Psoas muscle (tissue), 8 donors: Measurements from ENCODE around the gene C4orf36. TPM values are rescaled to one million over a fixed set of nuclear protein-coding genes. Genes with fewer than 3 reads are reported as not detected.

Source experiments
- ATAC-seq, 4 donors: fragments of 200-7000 bp; cut with Tn5 transposase; one replicate each; pipeline ENCODE4 v1.9.1; 2020; ENCODE audit warnings: moderate library complexity in 3 of 4, mild to moderate bottlenecking in 2 of 4
- DNase-seq, 2 donors: peaks; one replicate each; pipeline ENCODE4 v3.0.0-alpha.2; 2020
- H3K27ac ChIP-seq: fragments of 200-600 bp; one replicate; pipeline ENCODE4 v1.8.0; 2022
- H3K27me3 ChIP-seq, 3 donors: fragments of 200-600 bp in 1 of 3; one replicate each; pipeline versions ENCODE4 v1.6.1 to v1.8.0; 2013 to 2022; ENCODE audit warnings: low read length in 2 of 3, mild to moderate bottlenecking in 2 of 3, moderate library complexity in 1 of 3; ENCODE audit not compliant: insufficient read depth in 3 of 3
- H3K36me3 ChIP-seq, 2 donors: fragments of 200-600 bp in 1 of 2; one replicate each; pipeline versions ENCODE4 v1.6.1 to v1.8.0; 2013 to 2022; ENCODE audit warnings: low read depth in 1 of 2, mild to moderate bottlenecking in 1 of 2, moderate library complexity in 1 of 2; ENCODE audit not compliant: insufficient read depth in 1 of 2
- H3K4me1 ChIP-seq: fragments of 200-600 bp; one replicate; pipeline ENCODE4 v1.8.0; 2022
- H3K4me3 ChIP-seq: fragments of 200-600 bp; one replicate; pipeline ENCODE4 v1.8.0; 2022; ENCODE audit warnings: mild to moderate bottlenecking
- H3K9me3 ChIP-seq: fragments of 200-600 bp; one replicate; pipeline ENCODE4 v1.8.0; 2022
- WGBS, 3 donors: extraction: QIAGEN DNeasy Blood & Tissue Kit; methylation state at CpG; one replicate each; pipeline versions ENCODE4 v1.1.6 to v1.1.7; 2013; 5-methylcytosine and 5-hydroxymethylcytosine counted together
- intact Hi-C, 2 donors: fragments of 100-400 bp; cut with DNase I; formaldehyde crosslinking; loops; one replicate each; pipeline versions ENCODE4 v1.11.0 to v1.14.2; 2022
- long read RNA-seq, 2 donors: library from polyadenylated mRNA; unstranded; transcript quantifications; one replicate each; pipeline ENCODE4 v2.0.0, GENCODE V29; 2021
- polyA plus RNA-seq, 3 donors: library from polyadenylated mRNA; stranded (reverse); fragments of 200-250 nt; gene quantifications; one replicate each; pipeline ENCODE4 v1.2.3, GENCODE V29; 2013
- total RNA-seq, 4 donors: library from RNA; stranded (reverse); fragmentation: NEBNext Ultra II Directional in 2 of 4; extraction: Animal tissue kit (Norgen Biotek cat#: 25700) in 2 of 4; gene quantifications; one replicate each; pipeline versions ENCODE4 v1.2.1 to v1.2.4, GENCODE V29; 2021 to 2023
- TF ChIP-seq, protein P1 (sequence below): fragments of 200-600 bp; IDR thresholded peaks from one replicate; pipeline ENCODE4 v1.8.0; 2022; ENCODE audit warnings: antibody characterized with exemption
- donor health status: healthy with polysubstance abuse.
- donor health status: DM: no; HTN: no; CAD: no; lungs with moderate emphysema.
- donor health status: Bipolar disorder and iron deficiency.
- donor health status: healthy.
- donor health status: DM: yes; HTN: yes; CAD: no.
- donor health status: DM: no; HTN: no; CAD: no.
- donor health status: DM: no; HTN: no; CAD: no.
- donor health status: DM: yes; HTN: yes; CAD: no.

Gene C4orf36
- total RNA-seq (1 to 10 TPM in 1 of 4 donors, not detected in 3; 1.5 TPM), polyA plus RNA-seq (under 1 TPM in 2 of 3 donors, not detected in 1; 0.45 to 0.70 TPM)
- long read RNA-seq, donor 1 = 0 reads
- long read RNA-seq, donor 2 = 0 reads

- Histone ChIP-seq H3K27me3 (no peaks in the 10 kb centered on the region), H3K9me3 (no peaks in the 10 kb centered on the region), H3K27ac (peak within 1 kb of the TSS; percentile 65), H3K4me1 (peaks cover 11% of the 10 kb centered on the region), H3K36me3 (peaks cover 0 to 8% of the 10 kb centered on the region in 2 donors), H3K4me3 (peak within 1 kb of the TSS; percentile 97)
- WGBS, 3 donors = 1% methylated on average over 68 to 84 of the region's 84 CpGs
- DNase-seq = peak; percentile 48 to 70
- peak; percentile 73 to 77 (median 75) for ATAC-seq
- TF ChIP-seq, protein P1, sequence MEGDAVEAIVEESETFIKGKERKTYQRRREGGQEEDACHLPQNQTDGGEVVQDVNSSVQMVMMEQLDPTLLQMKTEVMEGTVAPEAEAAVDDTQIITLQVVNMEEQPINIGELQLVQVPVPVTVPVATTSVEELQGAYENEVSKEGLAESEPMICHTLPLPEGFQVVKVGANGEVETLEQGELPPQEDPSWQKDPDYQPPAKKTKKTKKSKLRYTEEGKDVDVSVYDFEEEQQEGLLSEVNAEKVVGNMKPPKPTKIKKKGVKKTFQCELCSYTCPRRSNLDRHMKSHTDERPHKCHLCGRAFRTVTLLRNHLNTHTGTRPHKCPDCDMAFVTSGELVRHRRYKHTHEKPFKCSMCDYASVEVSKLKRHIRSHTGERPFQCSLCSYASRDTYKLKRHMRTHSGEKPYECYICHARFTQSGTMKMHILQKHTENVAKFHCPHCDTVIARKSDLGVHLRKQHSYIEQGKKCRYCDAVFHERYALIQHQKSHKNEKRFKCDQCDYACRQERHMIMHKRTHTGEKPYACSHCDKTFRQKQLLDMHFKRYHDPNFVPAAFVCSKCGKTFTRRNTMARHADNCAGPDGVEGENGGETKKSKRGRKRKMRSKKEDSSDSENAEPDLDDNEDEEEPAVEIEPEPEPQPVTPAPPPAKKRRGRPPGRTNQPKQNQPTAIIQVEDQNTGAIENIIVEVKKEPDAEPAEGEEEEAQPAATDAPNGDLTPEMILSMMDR = no peak
- intact Hi-C loops = loop anchor here in 1 of 2 donors (10.0 kb wide), 1 partner anchor 297 kb away; the partner anchor contains the start of gene PTPN13
These were observed at the start of gene C4orf36 for GRCh38 chr4:86891762-86892635. TSS of gene C4orf36 (minus strand) at chr4:86892422. CDS start at chr4:86891520, 902 bp downstream.

- H3K36me3 ChIP-seq = no peaks in the 10 kb centered on the region
- no peak overlapping the region for H3K4me3 ChIP-seq
- peaks cover 62% of the 10 kb centered on the region for H3K4me1 ChIP-seq
- H3K27me3 ChIP-seq = no peaks in the 10 kb centered on the region
- TF ChIP-seq, protein P1 = no peak
- peak overlapping the region; percentile 83 for H3K27ac ChIP-seq
- WGBS, 3 donors = 83 to 93% (median 92%) methylated on average over 15 of the region's 15 CpGs
- DNase-seq = no peak
- no peak for ATAC-seq
- intact Hi-C loops = no loop called here
- H3K9me3 ChIP-seq = no peaks in the 10 kb centered on the region
These were observed 48.8 kb upstream of the C4orf36 start for GRCh38 chr4:86940920-86941460.

DNA sequence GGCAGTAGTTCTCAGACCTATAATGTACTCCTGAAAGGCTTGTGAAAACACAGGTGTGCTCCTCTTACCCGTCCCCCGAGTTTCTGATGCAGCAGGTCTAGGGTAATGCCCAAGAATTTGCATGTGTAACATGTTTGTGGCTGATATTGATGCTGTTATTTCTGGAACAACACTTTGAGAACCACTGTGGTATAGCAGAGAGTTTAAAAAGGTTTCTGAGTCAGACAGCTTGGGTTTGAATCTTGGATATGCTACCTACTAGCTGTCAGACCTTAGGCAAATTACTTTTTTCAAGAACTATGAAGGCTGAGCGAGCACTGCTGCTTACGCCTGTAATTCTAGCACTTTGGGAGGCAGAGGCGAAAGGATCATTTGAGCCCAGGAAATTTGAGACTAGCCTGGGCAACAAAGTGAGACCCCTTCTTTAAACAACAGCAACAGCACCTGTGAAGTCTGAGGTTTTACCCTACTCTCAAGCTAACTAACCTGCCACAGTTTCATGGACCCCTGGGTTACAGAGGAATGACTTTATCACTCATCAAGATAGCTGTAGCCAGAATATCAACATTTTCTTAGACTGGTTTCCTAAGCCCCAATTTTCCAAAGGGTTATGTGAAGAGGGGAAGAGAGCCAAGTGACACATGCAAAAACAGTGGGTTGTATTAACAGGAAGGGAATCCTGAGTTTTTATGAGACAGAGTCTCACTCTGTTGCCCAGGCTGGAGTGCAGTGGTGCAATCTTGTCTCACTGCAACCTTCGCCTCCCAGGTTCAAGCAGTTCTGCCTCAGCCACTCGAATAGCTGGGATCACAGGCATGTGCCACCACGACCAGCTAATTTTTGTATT is 47.7 kb upstream of the C4orf36 start:
- H3K27me3 ChIP-seq = no peaks in the 10 kb centered on the region
- WGBS, 3 donors = 47 to 72% (median 51%) methylated on average over 8 of the region's 8 CpGs
- intact Hi-C loops = loop anchor here in 1 of 2 donors (5.0 to 10.0 kb wide), 2 partner anchors 67 to 275 kb away; no protein-coding TSS in a partner anchor
- peaks cover 61% of the 10 kb centered on the region for H3K4me1 ChIP-seq
- DNase-seq = no peak
- no peaks in the 10 kb centered on the region for H3K36me3 ChIP-seq
- peak in 1 of 4 donors; percentile 16 for ATAC-seq
- peak overlapping the region; percentile 83 for H3K27ac ChIP-seq
- TF ChIP-seq, protein P1 = no peak
- H3K4me3 ChIP-seq = peak overlapping the region; percentile 86
- H3K9me3 ChIP-seq = no peaks in the 10 kb centered on the region

DNA sequence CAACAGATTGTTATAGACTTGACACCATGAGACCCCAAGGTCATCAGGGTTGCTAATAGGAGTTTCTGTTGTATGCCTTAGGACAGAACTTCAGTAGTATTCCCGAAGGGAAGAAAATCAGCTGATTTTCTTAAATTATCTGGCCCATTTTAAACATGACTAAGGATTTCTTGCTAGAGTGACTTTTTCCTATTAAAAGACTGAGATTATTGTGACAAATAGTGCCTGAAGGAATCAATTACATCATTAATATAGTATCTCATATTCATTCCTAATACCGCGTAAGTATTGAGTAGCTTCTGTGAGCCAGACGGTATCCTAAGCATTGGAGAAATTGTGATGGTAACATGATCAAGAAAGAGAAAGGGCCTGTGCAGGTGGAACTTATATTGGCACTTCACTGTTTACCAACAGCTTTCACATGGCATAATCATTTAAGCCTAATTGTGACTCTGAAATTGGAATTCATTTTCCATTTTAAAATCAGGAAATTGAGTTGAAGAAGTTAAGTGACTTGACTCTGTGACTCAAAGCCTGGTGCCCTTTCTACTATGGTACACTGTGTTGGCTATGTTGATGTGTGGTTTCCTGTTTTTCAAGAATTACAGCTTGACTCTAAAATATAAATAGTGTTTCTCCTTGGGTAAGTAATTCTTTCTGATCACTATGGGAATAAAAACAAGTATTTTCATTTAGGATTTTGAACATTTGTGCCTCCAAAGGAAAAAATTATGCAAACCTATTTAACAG is 46.7 kb upstream of the C4orf36 start:
- intact Hi-C loops = loop anchor here in 1 of 2 donors (5.0 to 10.0 kb wide), 2 partner anchors 68 to 276 kb away; no protein-coding TSS in a partner anchor
- Histone ChIP-seq H3K4me3 (peak overlapping the region; percentile 86), H3K36me3 (no peaks in the 10 kb centered on the region), H3K9me3 (no peaks in the 10 kb centered on the region), H3K4me1 (peaks cover 55% of the 10 kb centered on the region), H3K27me3 (no peaks in the 10 kb centered on the region), H3K27ac (peak overlapping the region; percentile 83)
- ATAC-seq (no peak), DNase-seq (no peak)
- 39 to 61% (median 41%) methylated on average over 4 of the region's 4 CpGs for WGBS, 3 donors
- TF ChIP-seq, protein P1 = no peak
